HG03066 (cell line): ENCODE measurements around the gene MAST1.
A peak's percentile ranks its signal among the peaks of the same experiment; 100 is the strongest.
"Not testable (repeated sequence)": the region's sequence is repeated elsewhere in the genome, so short reads cannot be mapped to it uniquely, and the experiment has no call there.

Source experiments
- ATAC-seq: cut with Tn5 transposase; IDR thresholded peaks from one replicate; pipeline ENCODE4 v1.9.1; 2021; ENCODE audit warnings: low read depth; ENCODE audit not compliant: unreplicated experiment

Gene MAST1

DNA sequence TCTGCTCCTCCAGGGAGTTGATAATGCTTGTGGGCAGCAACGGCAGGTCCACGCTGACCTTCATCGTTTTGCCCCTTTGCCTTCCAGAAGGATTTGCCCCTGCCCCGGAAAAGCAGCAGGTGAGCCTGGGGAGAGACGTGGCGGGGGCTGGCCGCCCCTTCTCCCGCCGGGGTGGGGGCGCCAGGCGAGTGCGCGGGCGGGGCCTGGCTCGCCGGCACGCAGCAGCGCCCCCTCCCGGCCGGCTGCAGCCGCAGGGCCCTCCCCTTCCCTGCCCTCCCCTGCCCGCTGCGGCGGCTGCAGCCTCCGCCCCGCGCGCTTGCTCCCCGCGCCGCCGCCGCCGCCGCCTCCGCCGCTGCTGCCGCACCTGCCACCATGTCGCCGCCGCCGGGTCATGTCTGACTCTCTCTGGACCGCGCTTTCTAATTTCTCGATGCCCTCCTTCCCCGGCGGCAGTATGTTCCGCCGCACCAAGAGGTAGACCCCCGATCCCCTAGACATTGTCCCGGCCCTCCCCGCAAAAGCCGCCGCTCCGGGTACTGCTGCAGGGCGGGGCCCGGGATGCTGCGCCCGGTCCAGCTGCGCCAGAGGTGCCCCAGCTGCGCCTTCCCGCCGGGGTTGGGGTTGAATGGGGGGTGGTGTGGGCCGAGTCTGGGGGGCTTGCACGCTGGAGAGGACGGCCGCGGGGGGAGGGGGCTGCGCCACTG is at the start of gene MAST1:
MAST1 (plus strand) TSS at position 334 of the 704 bp plus-strand sequence; CDS start at position 392, 58 bp downstream.
- no peak for ATAC-seq

DNA sequence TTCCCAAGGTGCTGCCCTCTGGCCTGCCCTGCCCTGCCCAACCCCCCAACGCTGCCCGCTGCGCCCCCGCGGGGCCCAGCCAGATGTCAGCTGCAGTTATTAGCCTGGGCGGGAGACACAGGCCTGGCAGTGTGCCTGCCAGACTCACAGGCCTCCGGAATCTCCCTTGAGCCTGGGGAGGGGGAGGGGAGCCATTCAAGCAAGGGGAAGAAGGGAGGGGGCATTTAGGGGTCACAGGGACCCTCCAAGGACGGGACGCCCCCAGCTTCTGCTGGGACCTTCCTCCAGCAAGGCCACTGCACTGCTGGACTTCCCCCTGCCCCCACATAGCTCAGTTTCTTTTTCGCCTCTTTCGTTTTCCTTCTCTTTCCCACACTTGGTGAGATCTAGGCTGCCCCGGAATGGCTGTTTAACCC is 49.6 kb upstream of the MAST1 start:
- ATAC-seq: no peak

DNA sequence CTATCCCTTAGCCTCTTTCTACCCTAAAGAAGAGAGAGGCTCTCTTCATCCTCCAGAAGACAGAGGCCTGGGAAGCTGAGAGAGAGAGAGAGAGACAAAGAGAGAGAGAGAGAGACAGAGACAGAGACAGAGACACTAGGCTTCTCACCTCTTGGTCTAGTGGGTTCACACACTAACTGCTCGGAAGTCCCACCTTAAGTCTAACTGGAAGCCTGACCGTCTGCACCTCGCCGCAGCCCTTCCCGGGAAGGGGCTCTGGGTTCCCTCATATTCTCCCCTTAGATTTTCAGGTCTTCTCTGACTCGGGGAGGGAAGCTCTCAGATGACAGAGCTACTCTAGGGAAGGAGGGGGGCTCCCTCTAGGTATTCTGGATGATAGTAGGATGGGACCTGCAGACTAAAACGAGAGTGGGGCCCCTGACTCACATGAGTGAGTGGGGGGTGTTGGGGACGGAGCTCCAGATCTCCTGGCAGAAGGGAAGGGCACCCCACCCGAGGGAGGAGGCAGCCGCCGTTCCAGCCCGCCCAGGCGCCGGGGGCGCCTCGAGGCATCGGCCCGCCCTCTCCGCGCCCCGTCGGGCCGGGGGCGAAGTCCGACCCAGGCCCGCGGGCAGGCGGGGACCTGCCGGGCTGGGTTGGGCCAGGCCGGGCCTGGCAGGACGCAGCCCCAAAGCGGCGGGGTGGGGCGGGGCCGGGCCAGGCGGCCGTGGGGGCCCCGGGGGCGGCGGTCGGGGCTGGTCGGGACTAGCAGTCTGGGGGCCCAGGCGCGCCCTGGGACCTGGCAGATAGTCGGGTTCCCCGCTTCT is 49.0 kb upstream of the MAST1 start:
- ATAC-seq: no peak

DNA sequence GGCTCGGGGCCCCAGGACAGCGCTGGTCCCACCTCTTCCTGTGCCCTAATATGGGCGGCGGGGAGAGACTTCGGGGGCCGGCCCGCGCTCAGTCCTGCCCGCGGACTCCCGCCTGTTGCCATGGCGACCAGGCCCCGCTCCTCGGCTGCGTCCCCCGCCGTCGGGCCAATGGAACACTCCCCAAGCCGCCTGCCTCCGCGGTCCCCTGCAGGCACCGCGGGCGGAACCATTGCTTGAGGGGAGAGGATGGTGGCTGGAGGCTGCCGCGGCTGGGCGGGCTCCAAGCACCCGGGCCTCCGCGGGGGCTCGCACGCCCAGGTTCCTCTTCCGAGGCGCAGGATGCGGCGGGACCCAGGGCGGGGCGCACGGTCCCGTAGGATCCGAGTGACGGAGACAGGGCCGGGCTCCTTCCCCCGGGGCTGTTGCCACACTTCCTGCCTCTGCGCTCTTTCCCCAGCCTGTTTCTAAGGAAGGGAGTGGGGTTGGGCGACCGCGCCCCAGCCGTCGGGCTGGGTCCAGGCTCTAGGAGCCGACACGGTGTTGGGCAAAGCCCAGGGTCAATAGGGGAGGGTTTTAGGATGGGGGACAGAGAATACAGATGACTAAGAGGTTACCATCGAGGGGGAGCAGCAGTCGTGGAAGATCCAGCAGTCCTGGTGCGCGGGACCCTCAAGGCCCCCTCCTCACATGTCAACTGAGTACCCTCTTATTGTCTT is 48.3 kb upstream of the MAST1 start:
- peak; percentile 45 for ATAC-seq

GRCh38 chr19:12790628-12791344 is 47.5 kb upstream of the MAST1 start:
- no peak for ATAC-seq

DNA sequence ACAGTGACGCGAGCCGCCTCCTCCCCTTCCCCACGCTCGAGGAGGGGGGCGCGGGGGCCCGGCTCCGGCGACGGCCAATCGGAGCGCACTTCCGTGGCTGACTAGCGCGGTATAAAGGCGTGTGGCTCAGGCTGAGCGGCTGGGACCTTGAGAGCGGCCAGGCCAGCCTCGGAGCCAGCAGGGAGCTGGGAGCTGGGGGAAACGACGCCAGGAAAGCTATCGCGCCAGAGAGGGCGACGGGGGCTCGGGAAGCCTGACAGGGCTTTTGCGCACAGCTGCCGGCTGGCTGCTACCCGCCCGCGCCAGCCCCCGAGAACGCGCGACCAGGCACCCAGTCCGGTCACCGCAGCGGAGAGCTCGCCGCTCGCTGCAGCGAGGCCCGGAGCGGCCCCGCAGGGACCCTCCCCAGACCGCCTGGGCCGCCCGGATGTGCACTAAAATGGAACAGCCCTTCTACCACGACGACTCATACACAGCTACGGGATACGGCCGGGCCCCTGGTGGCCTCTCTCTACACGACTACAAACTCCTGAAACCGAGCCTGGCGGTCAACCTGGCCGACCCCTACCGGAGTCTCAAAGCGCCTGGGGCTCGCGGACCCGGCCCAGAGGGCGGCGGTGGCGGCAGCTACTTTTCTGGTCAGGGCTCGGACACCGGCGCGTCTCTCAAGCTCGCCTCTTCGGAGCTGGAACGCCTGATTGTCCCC is 46.8 kb upstream of the MAST1 start, which contains the start of gene JUNB:
JUNB (plus strand) TSS at position 142 of the 706 bp plus-strand sequence; CDS start at position 428, 286 bp downstream.
- no peak for ATAC-seq

DNA sequence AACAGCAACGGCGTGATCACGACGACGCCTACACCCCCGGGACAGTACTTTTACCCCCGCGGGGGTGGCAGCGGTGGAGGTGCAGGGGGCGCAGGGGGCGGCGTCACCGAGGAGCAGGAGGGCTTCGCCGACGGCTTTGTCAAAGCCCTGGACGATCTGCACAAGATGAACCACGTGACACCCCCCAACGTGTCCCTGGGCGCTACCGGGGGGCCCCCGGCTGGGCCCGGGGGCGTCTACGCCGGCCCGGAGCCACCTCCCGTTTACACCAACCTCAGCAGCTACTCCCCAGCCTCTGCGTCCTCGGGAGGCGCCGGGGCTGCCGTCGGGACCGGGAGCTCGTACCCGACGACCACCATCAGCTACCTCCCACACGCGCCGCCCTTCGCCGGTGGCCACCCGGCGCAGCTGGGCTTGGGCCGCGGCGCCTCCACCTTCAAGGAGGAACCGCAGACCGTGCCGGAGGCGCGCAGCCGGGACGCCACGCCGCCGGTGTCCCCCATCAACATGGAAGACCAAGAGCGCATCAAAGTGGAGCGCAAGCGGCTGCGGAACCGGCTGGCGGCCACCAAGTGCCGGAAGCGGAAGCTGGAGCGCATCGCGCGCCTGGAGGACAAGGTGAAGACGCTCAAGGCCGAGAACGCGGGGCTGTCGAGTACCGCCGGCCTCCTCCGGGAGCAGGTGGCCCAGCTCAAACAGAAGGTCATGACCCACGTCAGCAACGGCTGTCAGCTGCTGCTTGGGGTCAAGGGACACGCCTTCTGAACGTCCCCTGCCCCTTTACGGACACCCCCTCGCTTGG is 46.1 kb upstream of the MAST1 start:
- ATAC-seq: no peak

DNA sequence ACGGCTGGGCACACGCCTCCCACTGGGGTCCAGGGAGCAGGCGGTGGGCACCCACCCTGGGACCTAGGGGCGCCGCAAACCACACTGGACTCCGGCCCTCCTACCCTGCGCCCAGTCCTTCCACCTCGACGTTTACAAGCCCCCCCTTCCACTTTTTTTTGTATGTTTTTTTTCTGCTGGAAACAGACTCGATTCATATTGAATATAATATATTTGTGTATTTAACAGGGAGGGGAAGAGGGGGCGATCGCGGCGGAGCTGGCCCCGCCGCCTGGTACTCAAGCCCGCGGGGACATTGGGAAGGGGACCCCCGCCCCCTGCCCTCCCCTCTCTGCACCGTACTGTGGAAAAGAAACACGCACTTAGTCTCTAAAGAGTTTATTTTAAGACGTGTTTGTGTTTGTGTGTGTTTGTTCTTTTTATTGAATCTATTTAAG is 45.4 kb upstream of the MAST1 start:
- ATAC-seq: no peak

- ATAC-seq: no peak
These were observed 44.8 kb upstream of the MAST1 start for GRCh38 chr19:12793290-12794195.

GRCh38 chr19:12794196-12794941 is 43.9 kb upstream of the MAST1 start:
- no peak for ATAC-seq

GRCh38 chr19:12794971-12795381 is 43.3 kb upstream of the MAST1 start:
- no peak for ATAC-seq

GRCh38 chr19:12796146-12797071 is 41.9 kb upstream of the MAST1 start:
- ATAC-seq: no peak

DNA sequence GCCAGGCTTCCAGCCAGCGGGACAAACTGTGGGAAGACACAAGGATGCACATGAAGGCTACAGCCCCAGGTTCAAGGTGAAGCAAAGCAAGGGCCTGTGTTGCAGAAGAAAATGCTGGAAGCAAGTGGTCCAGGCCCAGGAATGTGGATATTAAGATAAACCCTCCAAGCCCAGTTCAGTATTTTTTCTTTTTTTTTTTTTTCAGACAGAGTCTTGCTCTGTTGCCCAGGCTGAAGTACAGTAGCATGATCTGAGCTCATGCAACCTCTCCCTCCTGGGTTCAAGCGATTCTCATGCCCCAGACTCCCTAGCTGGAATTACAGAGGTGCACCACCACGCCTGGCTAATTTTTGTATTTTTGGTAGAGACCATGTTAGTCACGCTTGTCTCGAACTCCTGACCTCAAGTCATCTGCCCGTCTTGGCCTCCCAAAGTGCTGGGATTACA is 41.2 kb upstream of the MAST1 start:
- no peak for ATAC-seq

GRCh38 chr19:12797607-12798006 is 40.7 kb upstream of the MAST1 start:
- not testable (repeated sequence) for ATAC-seq

DNA sequence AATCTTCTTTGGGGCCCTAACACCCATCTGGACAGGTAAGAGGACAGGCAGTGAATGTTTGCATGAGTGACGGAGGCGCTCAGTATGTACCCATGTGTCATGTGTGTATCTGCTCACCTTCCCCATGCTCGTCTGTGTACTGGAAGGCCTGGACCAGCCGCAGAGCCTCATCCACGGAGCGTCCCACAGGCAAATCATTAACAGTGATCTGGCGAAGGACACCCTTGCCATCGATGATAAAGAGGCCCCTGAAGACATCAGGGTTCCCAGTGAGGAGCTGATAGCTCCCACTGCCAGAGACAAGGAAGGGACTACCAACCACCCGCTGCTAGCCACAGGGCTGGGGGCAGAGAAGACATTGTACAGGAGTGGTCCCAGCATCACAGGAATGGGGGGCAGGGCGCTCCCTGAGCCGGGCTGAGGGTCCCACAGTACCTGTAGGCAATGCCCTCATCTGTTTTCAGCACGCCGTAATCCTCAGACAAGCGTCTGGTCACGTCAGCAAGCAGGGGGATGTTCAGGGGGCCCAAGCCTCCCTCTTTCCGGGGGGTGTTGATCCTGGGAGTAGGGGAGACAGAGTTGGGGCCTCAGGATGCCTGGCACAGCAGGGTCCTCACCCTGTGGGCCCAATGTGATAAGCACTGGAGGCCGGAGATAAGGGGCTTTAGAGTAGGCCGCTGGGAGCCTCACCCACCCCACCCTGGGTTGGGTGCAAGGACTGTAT is 38.4 kb upstream of the MAST1 start:
- no peak for ATAC-seq

- ATAC-seq: no peak
These were observed 37.9 kb upstream of the MAST1 start for GRCh38 chr19:12800466-12800770.
